GM21786 (cell line): Measurements from ENCODE around the gene UNC5B.
"Not testable (repeated sequence)": the region's sequence is repeated elsewhere in the genome, so short reads cannot be mapped to it uniquely, and the experiment has no call there.

ENCODE experiments used
- ATAC-seq: cut with Tn5 transposase; IDR thresholded peaks from one replicate; pipeline ENCODE4 v1.9.1; 2021; ENCODE audit not compliant: unreplicated experiment

Gene UNC5B

GRCh38 chr10:71209352-71209715, 3.0 kb upstream of the UNC5B start:
- no peak for ATAC-seq

DNA sequence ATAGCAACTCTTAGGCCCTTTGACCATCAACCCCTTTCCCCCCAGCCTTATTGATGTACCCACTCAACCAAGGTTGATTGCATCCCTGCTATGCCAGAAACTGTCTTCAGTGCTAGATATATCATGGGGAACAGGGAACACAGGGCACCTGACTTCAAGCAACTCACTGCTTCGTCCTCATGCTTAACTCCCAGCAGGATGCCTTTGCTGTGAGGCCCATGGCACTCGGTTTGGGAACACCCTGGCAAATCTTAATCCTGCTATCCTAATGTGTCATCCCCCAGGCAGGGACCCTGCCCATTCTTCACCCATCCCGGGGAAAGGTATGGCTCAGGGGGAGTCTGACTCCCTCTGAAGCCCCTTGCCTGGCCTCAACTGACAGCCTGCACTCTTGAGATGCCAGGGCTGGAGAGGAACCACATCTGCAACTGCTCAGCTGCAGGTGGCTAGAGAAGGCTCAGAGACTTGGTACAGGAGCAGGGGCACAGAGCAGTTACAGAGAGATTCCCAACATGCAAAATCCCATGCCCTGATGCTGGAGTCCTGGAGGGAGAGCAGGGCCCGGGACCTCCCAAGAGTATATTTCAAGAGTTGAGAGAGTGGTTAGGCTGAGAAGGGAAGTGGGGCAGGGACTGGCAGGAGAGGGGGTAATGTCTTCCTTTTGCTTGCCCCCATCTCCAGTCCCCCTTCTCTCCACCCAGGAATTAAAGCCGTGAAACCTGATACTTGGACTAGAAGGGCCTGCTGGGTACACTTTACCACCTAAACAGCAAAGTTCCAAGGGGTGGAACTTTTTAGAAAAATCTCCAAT, 2.4 kb upstream of the UNC5B start:
- no peak for ATAC-seq

- ATAC-seq = no peak
Measured at GRCh38 chr10:71210542-71210871, 1.9 kb upstream of the UNC5B start.

- ATAC-seq = no peak
Measured at GRCh38 chr10:71211053-71211452, 1.3 kb upstream of the UNC5B start.

- no peak for ATAC-seq
Measured at GRCh38 chr10:71211775-71212317, 524 bp upstream of the UNC5B start.

- ATAC-seq = no peak
Measured at GRCh38 chr10:71213127-71213621, 804 bp downstream of the UNC5B start.

GRCh38 chr10:71213761-71214440, 1.5 kb downstream of the UNC5B start:
- no peak for ATAC-seq

GRCh38 chr10:71214641-71215559, 2.5 kb downstream of the UNC5B start:
- no peak for ATAC-seq

GRCh38 chr10:71216363-71216695, 4.0 kb downstream of the UNC5B start:
- ATAC-seq = no peak

DNA sequence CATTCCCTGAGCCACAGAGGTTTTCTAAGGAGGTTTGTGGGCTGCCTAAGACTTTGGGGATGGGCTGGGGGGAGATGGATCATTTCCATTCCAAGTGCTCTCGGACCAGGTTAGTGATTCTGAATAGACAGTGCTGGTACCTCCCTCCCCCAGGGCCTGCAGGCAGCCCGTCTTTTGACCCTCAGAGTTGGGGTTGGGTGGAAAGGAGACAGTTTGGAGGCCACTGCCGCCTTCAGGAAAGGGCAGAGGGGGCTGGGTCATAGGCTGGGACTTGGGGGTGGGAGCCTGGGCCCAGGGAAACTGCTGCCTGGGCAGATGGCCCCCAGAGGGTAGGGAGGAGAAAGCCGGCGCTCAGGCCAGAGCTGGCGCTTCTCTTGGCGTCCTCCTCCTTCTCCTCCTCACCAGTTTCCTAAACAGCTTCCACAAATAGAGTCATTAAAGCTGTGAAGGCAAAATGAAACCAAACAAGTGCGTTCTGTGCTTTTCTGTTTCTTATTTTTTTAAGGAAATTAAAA, 4.4 kb downstream of the UNC5B start:
- no peak for ATAC-seq

DNA sequence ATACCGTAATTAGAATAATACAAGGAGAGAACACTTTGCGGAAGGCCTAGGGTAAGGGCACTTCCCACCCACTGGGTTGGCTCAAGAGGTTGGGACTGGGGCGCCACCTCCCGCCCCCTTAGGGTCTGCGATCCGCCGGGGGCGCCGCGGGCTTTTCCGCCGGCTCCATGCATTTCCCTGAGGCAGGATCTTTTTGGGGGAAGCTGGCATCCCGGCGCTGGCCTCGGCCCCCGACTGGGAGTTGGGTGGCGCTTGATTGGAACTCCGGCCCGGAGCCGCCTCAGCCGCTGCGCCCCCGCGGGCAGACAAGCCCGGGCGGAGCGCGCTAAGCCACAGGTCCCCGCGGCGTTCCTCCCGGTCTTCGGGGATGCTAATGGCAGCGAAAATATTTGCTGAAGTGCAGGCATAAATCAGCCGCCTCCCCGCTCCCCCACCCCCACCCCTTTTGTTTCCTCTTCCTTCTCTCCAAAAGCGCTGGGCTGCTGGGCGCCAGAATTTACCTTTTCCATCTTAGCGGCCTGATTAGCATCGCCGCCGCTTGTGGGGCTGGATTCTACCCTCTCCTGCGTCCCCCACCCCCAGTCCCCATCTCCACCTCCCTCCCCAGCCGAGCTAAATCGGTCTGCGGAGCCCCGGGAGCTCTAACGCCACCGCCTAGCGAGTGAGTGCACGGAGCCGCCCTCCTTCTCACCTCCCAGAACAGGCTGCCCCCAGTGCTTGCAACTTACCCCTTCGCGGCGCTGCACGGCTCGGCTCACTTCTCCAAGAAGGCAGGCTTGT, 5.1 kb downstream of the UNC5B start:
- no peak for ATAC-seq

DNA sequence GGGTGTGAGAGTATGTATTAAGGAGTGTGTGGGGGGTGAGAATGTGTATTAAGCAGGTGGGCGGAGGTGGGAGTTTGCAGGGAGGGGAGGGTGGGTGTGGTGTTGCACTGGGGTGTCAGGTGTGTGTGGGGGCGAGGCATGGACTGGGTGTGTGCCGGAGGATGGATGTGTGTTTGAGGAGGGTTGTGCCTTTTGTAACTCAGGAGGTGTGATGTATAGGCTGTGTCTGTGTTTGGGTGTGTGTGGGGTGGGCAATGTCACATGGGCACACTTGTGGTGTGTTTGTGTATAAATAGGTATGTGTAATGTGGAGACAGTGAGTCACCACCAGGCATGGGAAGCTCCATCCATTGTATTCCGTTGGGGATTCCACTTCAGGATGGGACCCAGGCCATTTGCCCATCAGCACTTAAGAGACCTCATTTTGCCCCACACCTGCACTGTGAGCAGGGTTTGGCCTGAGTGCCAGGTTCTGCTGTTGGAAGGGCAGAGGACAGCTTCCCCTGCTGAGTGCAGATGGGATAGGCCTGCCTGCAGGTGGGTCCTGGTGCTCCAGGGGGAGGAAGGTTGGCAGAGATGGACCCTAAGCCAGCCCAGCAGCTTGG, 5.8 kb downstream of the UNC5B start:
- ATAC-seq = no peak

DNA sequence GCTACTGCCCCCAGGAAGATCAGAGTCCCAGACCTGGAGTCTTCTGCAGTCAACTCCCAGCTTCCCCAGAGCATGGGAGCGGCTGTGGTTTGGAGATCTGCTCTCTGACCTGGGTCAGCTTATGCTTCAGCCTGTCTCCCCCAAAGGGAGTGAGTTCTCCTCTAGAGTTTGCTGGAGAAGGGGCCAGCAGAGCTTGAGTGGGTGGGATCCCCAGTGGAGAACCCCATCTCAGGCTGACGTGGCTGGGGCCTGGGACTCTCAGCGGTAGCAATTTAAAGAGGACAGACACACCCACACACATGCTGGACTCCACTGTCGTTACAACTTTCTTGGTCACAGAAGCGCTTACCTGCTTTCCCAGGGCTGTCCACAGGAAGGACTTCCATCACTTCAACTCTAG, 6.3 kb downstream of the UNC5B start:
- no peak for ATAC-seq

GRCh38 chr10:71219236-71219917, 7.0 kb downstream of the UNC5B start:
- ATAC-seq = not testable (repeated sequence)

DNA sequence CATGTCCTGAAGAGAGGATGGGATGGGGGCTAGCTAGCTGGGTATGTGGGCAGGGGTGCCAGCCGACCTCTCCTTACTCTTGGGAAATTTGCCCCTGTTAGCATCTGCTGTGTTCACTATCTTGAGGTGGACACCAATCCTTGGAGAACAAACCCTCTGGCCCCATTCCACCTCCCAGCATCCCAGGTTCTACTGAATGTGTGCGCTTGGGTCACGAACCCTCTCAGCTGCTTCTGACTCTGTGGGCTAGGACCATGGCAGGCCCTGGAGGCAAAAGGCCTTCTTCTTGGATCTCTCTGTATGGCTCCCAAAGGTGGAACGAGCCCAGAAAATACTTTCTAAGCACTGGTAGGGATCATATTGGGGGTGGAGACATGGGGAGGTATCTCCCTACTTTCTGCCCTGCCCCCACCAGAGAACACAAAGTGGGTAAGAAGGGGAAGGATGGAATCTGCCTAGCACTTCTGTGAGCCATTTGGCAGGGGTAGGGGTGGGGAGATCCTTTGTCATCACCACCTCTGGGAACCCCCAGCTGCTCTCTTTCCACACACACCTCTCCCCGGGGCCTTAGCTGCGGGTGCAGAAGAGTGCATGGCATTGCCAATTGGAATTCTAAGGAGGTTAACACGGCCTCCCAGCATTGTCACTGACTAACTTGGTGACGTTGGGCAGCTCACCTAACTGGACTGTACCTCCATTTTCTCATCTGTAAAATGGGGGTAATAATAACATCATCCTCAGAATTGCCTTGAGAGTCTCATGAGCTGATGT, 7.7 kb downstream of the UNC5B start:
- ATAC-seq = no peak

DNA sequence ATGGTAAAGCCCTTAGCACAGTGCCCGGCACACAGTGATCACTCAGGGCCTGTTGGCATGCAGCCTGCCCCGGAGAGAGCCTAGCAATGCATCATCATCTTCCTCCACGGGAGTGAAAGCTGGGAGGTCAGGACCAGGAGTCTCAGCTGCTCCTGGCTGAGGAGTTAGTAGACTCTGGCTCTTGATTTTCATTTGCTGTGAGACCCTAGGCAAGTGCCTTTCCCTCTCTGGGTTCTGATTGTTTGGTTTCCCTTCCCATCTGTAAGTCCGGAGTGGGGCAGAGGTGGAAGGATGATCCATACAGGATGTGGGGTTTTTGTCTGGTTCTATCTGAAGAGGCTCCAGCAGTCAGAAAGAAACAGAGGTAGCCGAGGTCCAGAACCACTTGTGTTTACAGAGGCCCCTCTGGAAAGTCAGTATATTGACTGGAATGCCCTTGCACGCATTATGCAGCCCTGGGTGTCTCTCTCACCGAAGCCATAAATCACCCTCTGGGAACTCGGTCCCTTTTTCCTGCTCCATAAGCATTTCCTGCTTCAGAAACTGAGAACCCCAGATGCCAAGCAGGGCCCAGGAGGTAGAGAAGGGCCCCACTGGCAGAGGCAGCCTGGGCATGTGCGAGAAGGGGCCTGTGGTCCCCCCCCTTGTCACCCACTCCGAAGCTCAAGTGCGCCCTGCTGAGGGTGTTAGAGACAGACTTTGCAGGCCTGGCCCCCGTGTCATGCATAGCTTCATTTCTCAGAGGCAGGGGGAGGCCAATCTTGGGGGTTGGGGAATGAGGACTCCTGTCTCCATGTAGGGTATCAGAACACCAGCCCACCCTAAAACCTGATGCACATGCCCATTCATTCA, 8.5 kb downstream of the UNC5B start:
- no peak for ATAC-seq

DNA sequence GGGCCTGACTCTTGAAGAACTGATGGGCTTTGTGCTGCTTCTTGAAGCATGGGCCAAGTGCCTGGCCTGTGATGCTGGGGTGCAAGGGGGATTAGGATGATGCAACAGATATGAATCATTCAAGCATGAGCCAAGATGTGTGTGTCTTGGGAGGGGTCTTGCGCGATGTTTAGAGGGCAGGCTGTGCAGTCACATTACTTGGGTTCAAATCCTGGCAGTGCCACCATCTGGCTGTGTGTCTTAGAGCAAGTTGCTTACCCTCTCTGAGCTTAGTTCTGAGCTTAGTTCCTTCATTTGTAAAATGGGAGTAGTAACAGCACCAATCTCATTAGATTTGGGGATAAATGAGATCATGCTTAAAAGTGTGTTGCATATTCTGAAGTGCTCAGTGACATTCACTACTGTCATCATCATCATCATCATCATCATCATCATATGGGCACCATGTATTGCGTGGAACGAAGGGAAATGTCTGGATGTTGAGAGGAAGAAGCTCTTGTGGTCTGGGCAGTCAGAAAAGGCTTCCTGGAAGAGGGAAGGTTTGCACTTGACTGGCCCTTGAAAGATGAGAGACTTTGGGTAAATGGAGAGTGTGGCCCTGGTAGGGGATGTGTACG, 9.3 kb downstream of the UNC5B start:
- no peak for ATAC-seq
